Measurements from ENCODE around the gene BPHL.
"Not testable (repeated sequence)": the region's sequence is repeated elsewhere in the genome, so short reads cannot be mapped to it uniquely, and the experiment has no call there.

The BPHL gene

GRCh38 chr6:3165631-3166534 lies 47.4 kb downstream of the BPHL start:
- peaks cover 10% of the 10 kb centered on the region for H3K4me1 Mint-ChIP-seq
- H3K36me3 Mint-ChIP-seq (ENCODE audit: low read depth): no peaks in the 10 kb centered on the region
- no peak overlapping the region for H3K4me3 Mint-ChIP-seq

GRCh38 chr6:3166535-3167225 lies 48.2 kb downstream of the BPHL start:
- not testable (repeated sequence) for H3K36me3 Mint-ChIP-seq (ENCODE audit: low read depth); H3K27ac Mint-ChIP-seq; H3K4me3 Mint-ChIP-seq; H3K9me3 Mint-ChIP-seq
- Mint-ChIP-seq H3K4me1 (peaks cover 10% of the 10 kb centered on the region), H3K27me3 (ENCODE audit: low read depth) (peaks cover 35% of the 10 kb centered on the region)

More at GRCh38 chr6:3165631-3166534, 47.4 kb downstream of the BPHL start:
- H3K27me3 Mint-ChIP-seq (ENCODE audit: low read depth): peaks cover 43% of the 10 kb centered on the region
- H3K9me3 Mint-ChIP-seq: no peaks in the 10 kb centered on the region
- no peak for TF ChIP-seq CTCF (IDR thresholded peaks at IDR 0.05; ENCODE audit: unreplicated experiment in 3 of 3)
- H3K27ac Mint-ChIP-seq: no peak overlapping the region

GRCh38 chr6:3168046-3168445 lies 49.5 kb downstream of the BPHL start:
- not testable (repeated sequence) for H3K4me3 Mint-ChIP-seq; H3K36me3 Mint-ChIP-seq (ENCODE audit: low read depth); H3K9me3 Mint-ChIP-seq; H3K27ac Mint-ChIP-seq
- Mint-ChIP-seq H3K27me3 (ENCODE audit: low read depth) (peaks cover 26% of the 10 kb centered on the region), H3K4me1 (peaks cover 15% of the 10 kb centered on the region)

- H3K27me3 Mint-ChIP-seq (ENCODE audit: low read depth); H3K27ac Mint-ChIP-seq; H3K36me3 Mint-ChIP-seq (ENCODE audit: low read depth); H3K9me3 Mint-ChIP-seq; H3K4me3 Mint-ChIP-seq: not testable (repeated sequence)
- H3K4me1 Mint-ChIP-seq: peaks cover 20% of the 10 kb centered on the region
Observed at GRCh38 chr6:3170676-3171075, 52.2 kb downstream of the BPHL start.

- H3K27me3 Mint-ChIP-seq (ENCODE audit: low read depth): peaks cover 15% of the 10 kb centered on the region
- peak overlapping the region; percentile 5 to 88 (median 50) for H3K27ac Mint-ChIP-seq
- H3K4me1 Mint-ChIP-seq: peaks cover 25% of the 10 kb centered on the region
- H3K4me3 Mint-ChIP-seq; H3K9me3 Mint-ChIP-seq; H3K36me3 Mint-ChIP-seq (ENCODE audit: low read depth): not testable (repeated sequence)
Observed at GRCh38 chr6:3171313-3172175, 53.0 kb downstream of the BPHL start.

- H3K4me3 Mint-ChIP-seq: peak overlapping the region in 2 of 3 experiments; percentile 2 to 6
- H3K9me3 Mint-ChIP-seq; H3K36me3 Mint-ChIP-seq (ENCODE audit: low read depth); H3K27me3 Mint-ChIP-seq (ENCODE audit: low read depth): not testable (repeated sequence)
- H3K4me1 Mint-ChIP-seq: peaks cover 25% of the 10 kb centered on the region
- H3K27ac Mint-ChIP-seq: peak overlapping the region; percentile 39 to 88 (median 44)
Observed at GRCh38 chr6:3172789-3173188, 54.3 kb downstream of the BPHL start.

- H3K9me3 Mint-ChIP-seq; H3K4me3 Mint-ChIP-seq; H3K36me3 Mint-ChIP-seq (ENCODE audit: low read depth); H3K27me3 Mint-ChIP-seq (ENCODE audit: low read depth): not testable (repeated sequence)
- Mint-ChIP-seq H3K27ac (peak overlapping the region in 1 of 3 experiments; percentile 88), H3K4me1 (peaks cover 25% of the 10 kb centered on the region)
Observed at GRCh38 chr6:3173636-3174089, 55.2 kb downstream of the BPHL start.

GRCh38 chr6:3175715-3176402 lies 57.3 kb downstream of the BPHL start:
- Mint-ChIP-seq H3K9me3 (no peaks in the 10 kb centered on the region), H3K36me3 (ENCODE audit: low read depth) (no peaks in the 10 kb centered on the region), H3K4me1 (peaks cover 25% of the 10 kb centered on the region), H3K4me3 (no peak overlapping the region), H3K27me3 (ENCODE audit: low read depth) (peaks cover 9% of the 10 kb centered on the region), H3K27ac (peak overlapping the region in 1 of 3 experiments; percentile 29)
- no peak for TF ChIP-seq CTCF (IDR thresholded peaks at IDR 0.05; ENCODE audit: unreplicated experiment in 3 of 3)
